Activated naive CD4-positive, alpha-beta T cell treated with anti-CD3 and anti-CD28 coated beads, Interleukin-2, amount 50 U/mL, for 16 hours (primary cell): ENCODE data around the gene HTR1E.
"Not testable (repeated sequence)": the region's sequence is repeated elsewhere in the genome, so short reads cannot be mapped to it uniquely, and the experiment has no call there.

ENCODE experiments used
- DNase-seq: peaks from one replicate; pipeline ENCODE4 v3.0.0-alpha.2; 2020

Gene HTR1E

GRCh38 chr6:86978251-86978650, 40.9 kb downstream of the HTR1E start:
- DNase-seq = no peak

GRCh38 chr6:87001494-87001893, 64.2 kb downstream of the HTR1E start:
- no peak for DNase-seq

- DNase-seq = not testable (repeated sequence)
These were observed 65.1 kb downstream of the HTR1E start for GRCh38 chr6:87002391-87002790.

- DNase-seq = not testable (repeated sequence)
These were observed 69.2 kb downstream of the HTR1E start for GRCh38 chr6:87006541-87006940.

- DNase-seq = not testable (repeated sequence)
These were observed 72.3 kb downstream of the HTR1E start for GRCh38 chr6:87009581-87009980.

- no peak for DNase-seq
These were observed 74.7 kb downstream of the HTR1E start for GRCh38 chr6:87012035-87012434.

GRCh38 chr6:87012743-87013142, 75.4 kb downstream of the HTR1E start:
- DNase-seq = no peak

GRCh38 chr6:87016772-87017171, 79.4 kb downstream of the HTR1E start:
- no peak for DNase-seq

GRCh38 chr6:87027021-87027420, 89.7 kb downstream of the HTR1E start:
- DNase-seq = no peak

- DNase-seq = no peak
These were observed 92.5 kb downstream of the HTR1E start for GRCh38 chr6:87029711-87030314.

GRCh38 chr6:87040729-87041128, 103.4 kb downstream of the HTR1E start:
- no peak for DNase-seq

- no peak for DNase-seq
These were observed 108.3 kb downstream of the HTR1E start for GRCh38 chr6:87045521-87046075.

- DNase-seq = no peak
These were observed 112.5 kb downstream of the HTR1E start for GRCh38 chr6:87049779-87050178.

GRCh38 chr6:87053312-87053711, 116.0 kb downstream of the HTR1E start:
- no peak for DNase-seq

- DNase-seq = no peak
These were observed 117.0 kb downstream of the HTR1E start for GRCh38 chr6:87054143-87054833.

- DNase-seq = no peak
These were observed 122.6 kb downstream of the HTR1E start for GRCh38 chr6:87059943-87060342.

- no peak for DNase-seq
These were observed 127.8 kb downstream of the HTR1E start for GRCh38 chr6:87065117-87065516.
